Liver (tissue), 9 donors: ENCODE measurements around the gene IL5RA. TPM values are rescaled to one million over a fixed set of nuclear protein-coding genes. Genes with fewer than 3 reads are reported as not detected.

ENCODE experiments used
- DNase-seq: peaks from one replicate; pipeline ENCODE4 v3.0.0-alpha.2; 2017; ENCODE audit warnings: low spot score
- H3K27ac ChIP-seq, 2 donors: one replicate each; pipeline ENCODE4 v1.7.0; 2013; ENCODE audit warnings: inconsistent platforms in 2 of 2, low read length in 2 of 2, control low read depth in 1 of 2, low read depth in 1 of 2, mild to moderate bottlenecking in 1 of 2
- H3K27me3 ChIP-seq, 4 donors: one replicate each; pipeline versions ENCODE4 v1.6.1 to v1.7.0; 2013; ENCODE audit warnings: low read length in 3 of 4, inconsistent platforms in 1 of 4, mild to moderate bottlenecking in 1 of 4, moderate library complexity in 1 of 4; ENCODE audit not compliant: control insufficient read depth in 4 of 4, insufficient read depth in 4 of 4
- H3K36me3 ChIP-seq, 4 donors: one replicate each; pipeline versions ENCODE4 v1.6.1 to v1.7.0; 2013; ENCODE audit warnings: low read length in 3 of 4, mild to moderate bottlenecking in 3 of 4, low read depth in 1 of 4, moderate library complexity in 1 of 4; ENCODE audit not compliant: control insufficient read depth in 4 of 4, insufficient read depth in 3 of 4
- H3K4me1 ChIP-seq, 4 donors: one replicate each; pipeline versions ENCODE4 v1.6.1 to v1.7.0; 2013; ENCODE audit warnings: low read length in 3 of 4, mild to moderate bottlenecking in 3 of 4, moderate library complexity in 1 of 4; ENCODE audit not compliant: control insufficient read depth in 4 of 4, insufficient read depth in 4 of 4
- H3K4me3 ChIP-seq, 3 donors: one replicate each; pipeline versions ENCODE4 v1.6.1 to v1.7.0; 2013; ENCODE audit warnings: low read length in 3 of 3, control low read depth in 1 of 3, low read depth in 1 of 3, mild to moderate bottlenecking in 1 of 3
- H3K9ac ChIP-seq, 2 donors: one replicate each; pipeline ENCODE4 v1.7.0; 2013; ENCODE audit warnings: low read length in 2 of 2, mild to moderate bottlenecking in 2 of 2, moderate library complexity in 2 of 2, control low read depth in 1 of 2, low read depth in 1 of 2
- H3K9me3 ChIP-seq, 4 donors: one replicate each; pipeline versions ENCODE4 v1.6.1 to v1.7.0; 2013; ENCODE audit warnings: low read length in 3 of 4; ENCODE audit not compliant: control insufficient read depth in 4 of 4
- EGR1 ChIP-seq, 2 donors: IDR thresholded peaks; 2 replicates each; pipeline ENCODE4 v1.6.1; 2016 to 2018; ENCODE audit warnings: antibody characterized with exemption in 2 of 2, low read depth in 2 of 2
- FOXA1 ChIP-seq: IDR thresholded peaks from 2 replicates; pipeline ENCODE4 v1.6.1; 2016; ENCODE audit warnings: antibody characterized with exemption
- GABPA ChIP-seq, 2 donors: IDR thresholded peaks in 1 of 2; conservative IDR thresholded peaks in 1 of 2; 2 replicates each; pipeline ENCODE4 v1.6.1; 2016; ENCODE audit warnings: antibody characterized with exemption in 2 of 2, mild to moderate bottlenecking in 1 of 2, moderate library complexity in 1 of 2
- HNF4A ChIP-seq, 2 donors: conservative IDR thresholded peaks; 2 replicates each; pipeline ENCODE4 v1.6.1; 2016; ENCODE audit warnings: antibody characterized with exemption in 2 of 2, mild to moderate bottlenecking in 2 of 2
- HNF4G ChIP-seq: IDR thresholded peaks from 2 replicates; pipeline ENCODE4 v1.6.1; 2016; ENCODE audit warnings: antibody characterized with exemption
- JUND ChIP-seq, 2 donors: IDR thresholded peaks; 2 replicates each; pipeline ENCODE4 v1.6.1; 2016; ENCODE audit warnings: antibody characterized with exemption in 2 of 2
- NR2F2 ChIP-seq: IDR thresholded peaks from 2 replicates; pipeline ENCODE4 v1.6.1; 2016; ENCODE audit warnings: antibody characterized with exemption
- RAD21 ChIP-seq, 2 donors: IDR thresholded peaks; 2 replicates each; pipeline ENCODE4 v1.6.1; 2016; ENCODE audit warnings: antibody characterized with exemption in 2 of 2, mild to moderate bottlenecking in 2 of 2
- RXRA ChIP-seq, 2 donors: IDR thresholded peaks; 2 replicates each; pipeline ENCODE4 v1.6.1; 2017 to 2018; ENCODE audit warnings: antibody characterized with exemption in 2 of 2, mild to moderate bottlenecking in 1 of 2
- SP1 ChIP-seq: IDR thresholded peaks from 2 replicates; pipeline ENCODE4 v1.6.1; 2018; ENCODE audit warnings: antibody characterized with exemption, mild to moderate bottlenecking
- TAF1 ChIP-seq: conservative IDR thresholded peaks from 2 replicates; pipeline ENCODE4 v1.6.1; 2016; ENCODE audit warnings: antibody characterized with exemption, mild to moderate bottlenecking
- YY1 ChIP-seq: IDR thresholded peaks from 2 replicates; pipeline ENCODE4 v1.6.1; 2016; ENCODE audit warnings: antibody characterized with exemption, mild to moderate bottlenecking
- WGBS: extraction: QIAGEN DNeasy Blood & Tissue Kit; methylation state at CpG from one replicate; pipeline ENCODE4 v1.1.7; 2013; 5-methylcytosine and 5-hydroxymethylcytosine counted together
- polyA plus RNA-seq, 2 donors: library from polyadenylated mRNA; stranded (reverse) in 1 of 2; unstranded in 1 of 2; fragments of 200-250 nt in 1 of 2; fragments of >200 nt in 1 of 2; fragmentation: Nextera tagmentation in 1 of 2; extraction: Ambion mirVana in 1 of 2; gene quantifications; one replicate each; pipeline versions ENCODE4 v1.2.1 to v1.2.3, GENCODE V29; 2013 to 2015
- total RNA-seq, 2 donors: library from RNA; depleted of rRNA; stranded (reverse); fragments of >200 nt; gene quantifications; one replicate each; pipeline ENCODE4 v1.2.3, GENCODE V29; 2014
- TF ChIP-seq, protein P1 (sequence below): IDR thresholded peaks from 2 replicates; pipeline ENCODE4 v1.6.1; 2016; ENCODE audit warnings: antibody characterized with exemption, mild to moderate bottlenecking
- TF ChIP-seq, protein P2 (sequence below): IDR thresholded peaks from 2 replicates; pipeline ENCODE4 v1.6.1; 2016; ENCODE audit warnings: antibody characterized with exemption
- TF ChIP-seq, protein P3 (sequence below): IDR thresholded peaks from 2 replicates; pipeline ENCODE4 v1.6.1; 2016; ENCODE audit warnings: antibody characterized with exemption
- TF ChIP-seq, protein P4 (sequence below): fragments of 150-350 bp; IDR thresholded peaks from 2 replicates; pipeline ENCODE4 v1.5.1; 2017; ENCODE audit warnings: improper control_type of control experiment, low read depth, low read length; ENCODE audit not compliant: missing input control
- donor health status: healthy.
- donor health status: healthy.
- donor health status: healthy.
- donor health status: healthy.
- donor health status: healthy.

Gene IL5RA, protein sequence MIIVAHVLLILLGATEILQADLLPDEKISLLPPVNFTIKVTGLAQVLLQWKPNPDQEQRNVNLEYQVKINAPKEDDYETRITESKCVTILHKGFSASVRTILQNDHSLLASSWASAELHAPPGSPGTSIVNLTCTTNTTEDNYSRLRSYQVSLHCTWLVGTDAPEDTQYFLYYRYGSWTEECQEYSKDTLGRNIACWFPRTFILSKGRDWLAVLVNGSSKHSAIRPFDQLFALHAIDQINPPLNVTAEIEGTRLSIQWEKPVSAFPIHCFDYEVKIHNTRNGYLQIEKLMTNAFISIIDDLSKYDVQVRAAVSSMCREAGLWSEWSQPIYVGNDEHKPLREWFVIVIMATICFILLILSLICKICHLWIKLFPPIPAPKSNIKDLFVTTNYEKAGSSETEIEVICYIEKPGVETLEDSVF
- under 1 TPM; 0.08 to 0.56 TPM for total RNA-seq
- under 1 TPM in 1 of 2 donors, not detected in 1; 0.02 TPM for polyA plus RNA-seq

DNA sequence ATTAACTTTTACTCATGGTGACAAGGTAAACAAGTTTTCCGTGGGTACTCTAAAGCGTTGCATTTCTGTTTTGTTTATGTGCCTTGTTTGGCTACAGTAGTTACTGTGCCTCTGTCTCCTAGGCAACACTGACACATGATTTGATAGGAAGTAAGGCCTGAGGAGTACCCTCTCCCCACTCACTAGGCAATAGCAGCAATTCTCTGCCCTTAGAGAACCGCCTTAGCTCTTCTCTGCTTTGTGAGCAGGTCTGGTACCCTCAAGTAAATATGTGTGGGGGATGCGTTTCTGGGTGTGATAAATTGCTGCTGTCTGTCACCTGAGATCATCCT lies at the start of gene IL5RA:
Gene IL5RA (minus strand): TSS at position 76 of the 332 bp plus-strand sequence. CDS start 5,390 bp downstream, outside the sequence.
- Histone ChIP-seq H3K27me3 (peaks cover 0 to 7% (median 0%) of the 10 kb centered on the region in 4 donors), H3K27ac (no peak within 1 kb of the TSS), H3K4me1 (no peaks in the 10 kb centered on the region), H3K9me3 (no peaks in the 10 kb centered on the region), H3K4me3 (no peak within 1 kb of the TSS), H3K36me3 (no peaks in the 10 kb centered on the region), H3K9ac (peak within 1 kb of the TSS in 1 of 2 donors; percentile 12)
- 30% methylated on average over 4 of the region's 4 CpGs for WGBS
- no peak for DNase-seq
- TF ChIP-seq JUND (IDR thresholded peaks at IDR 0.05) (no peak), RXRA (IDR thresholded peaks at IDR 0.05) (no peak), HNF4A (conservative IDR thresholded peaks at IDR 0.05) (no peak), GABPA (IDR thresholded peaks at IDR 0.05 in 1 of 2, conservative IDR thresholded peaks at IDR 0.05 in 1 of 2) (no peak), HNF4G (no peak), FOXA1 (no peak), EGR1 (IDR thresholded peaks at IDR 0.05; ENCODE audit: low read depth in 2 of 2) (no peak), NR2F2 (no peak)
- TF ChIP-seq, protein P1, sequence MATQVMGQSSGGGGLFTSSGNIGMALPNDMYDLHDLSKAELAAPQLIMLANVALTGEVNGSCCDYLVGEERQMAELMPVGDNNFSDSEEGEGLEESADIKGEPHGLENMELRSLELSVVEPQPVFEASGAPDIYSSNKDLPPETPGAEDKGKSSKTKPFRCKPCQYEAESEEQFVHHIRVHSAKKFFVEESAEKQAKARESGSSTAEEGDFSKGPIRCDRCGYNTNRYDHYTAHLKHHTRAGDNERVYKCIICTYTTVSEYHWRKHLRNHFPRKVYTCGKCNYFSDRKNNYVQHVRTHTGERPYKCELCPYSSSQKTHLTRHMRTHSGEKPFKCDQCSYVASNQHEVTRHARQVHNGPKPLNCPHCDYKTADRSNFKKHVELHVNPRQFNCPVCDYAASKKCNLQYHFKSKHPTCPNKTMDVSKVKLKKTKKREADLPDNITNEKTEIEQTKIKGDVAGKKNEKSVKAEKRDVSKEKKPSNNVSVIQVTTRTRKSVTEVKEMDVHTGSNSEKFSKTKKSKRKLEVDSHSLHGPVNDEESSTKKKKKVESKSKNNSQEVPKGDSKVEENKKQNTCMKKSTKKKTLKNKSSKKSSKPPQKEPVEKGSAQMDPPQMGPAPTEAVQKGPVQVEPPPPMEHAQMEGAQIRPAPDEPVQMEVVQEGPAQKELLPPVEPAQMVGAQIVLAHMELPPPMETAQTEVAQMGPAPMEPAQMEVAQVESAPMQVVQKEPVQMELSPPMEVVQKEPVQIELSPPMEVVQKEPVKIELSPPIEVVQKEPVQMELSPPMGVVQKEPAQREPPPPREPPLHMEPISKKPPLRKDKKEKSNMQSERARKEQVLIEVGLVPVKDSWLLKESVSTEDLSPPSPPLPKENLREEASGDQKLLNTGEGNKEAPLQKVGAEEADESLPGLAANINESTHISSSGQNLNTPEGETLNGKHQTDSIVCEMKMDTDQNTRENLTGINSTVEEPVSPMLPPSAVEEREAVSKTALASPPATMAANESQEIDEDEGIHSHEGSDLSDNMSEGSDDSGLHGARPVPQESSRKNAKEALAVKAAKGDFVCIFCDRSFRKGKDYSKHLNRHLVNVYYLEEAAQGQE = no peak

DNA sequence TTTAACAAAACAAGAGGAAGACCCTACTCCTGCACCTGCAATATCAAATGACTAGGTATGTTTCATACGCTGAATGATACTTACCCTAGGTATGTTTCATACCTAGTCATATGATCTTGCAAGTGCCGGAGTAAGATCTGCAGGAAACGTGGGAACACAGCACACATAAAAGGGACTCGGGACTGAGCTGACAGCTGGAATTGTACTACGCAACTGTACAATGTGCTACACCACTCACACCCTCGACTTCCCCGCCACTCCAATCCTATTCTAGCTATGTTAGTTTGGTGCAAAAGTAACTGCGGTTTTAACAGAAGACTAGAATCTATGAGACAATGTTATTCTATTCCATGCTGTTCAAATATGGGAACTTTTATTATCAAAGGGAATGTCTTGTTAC lies 47.3 kb upstream of the IL5RA start:
- no peaks in the 10 kb centered on the region for H3K4me1 ChIP-seq
- no peak overlapping the region for H3K27ac ChIP-seq
- H3K27me3 ChIP-seq = no peaks in the 10 kb centered on the region
- no peak overlapping the region for H3K9ac ChIP-seq
- no peak overlapping the region for H3K4me3 ChIP-seq
- TF ChIP-seq HNF4A (conservative IDR thresholded peaks at IDR 0.05) (no peak), FOXA1 (no peak), NR2F2 (no peak), GABPA (IDR thresholded peaks at IDR 0.05 in 1 of 2, conservative IDR thresholded peaks at IDR 0.05 in 1 of 2) (no peak), EGR1 (IDR thresholded peaks at IDR 0.05; ENCODE audit: low read depth in 2 of 2) (no peak), SP1 (no peak), YY1 (no peak), TAF1 (no peak), RAD21 (IDR thresholded peaks at IDR 0.05) (no peak)
- TF ChIP-seq, protein P2, sequence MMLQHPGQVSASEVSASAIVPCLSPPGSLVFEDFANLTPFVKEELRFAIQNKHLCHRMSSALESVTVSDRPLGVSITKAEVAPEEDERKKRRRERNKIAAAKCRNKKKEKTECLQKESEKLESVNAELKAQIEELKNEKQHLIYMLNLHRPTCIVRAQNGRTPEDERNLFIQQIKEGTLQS = no peak
- TF ChIP-seq, protein P3, sequence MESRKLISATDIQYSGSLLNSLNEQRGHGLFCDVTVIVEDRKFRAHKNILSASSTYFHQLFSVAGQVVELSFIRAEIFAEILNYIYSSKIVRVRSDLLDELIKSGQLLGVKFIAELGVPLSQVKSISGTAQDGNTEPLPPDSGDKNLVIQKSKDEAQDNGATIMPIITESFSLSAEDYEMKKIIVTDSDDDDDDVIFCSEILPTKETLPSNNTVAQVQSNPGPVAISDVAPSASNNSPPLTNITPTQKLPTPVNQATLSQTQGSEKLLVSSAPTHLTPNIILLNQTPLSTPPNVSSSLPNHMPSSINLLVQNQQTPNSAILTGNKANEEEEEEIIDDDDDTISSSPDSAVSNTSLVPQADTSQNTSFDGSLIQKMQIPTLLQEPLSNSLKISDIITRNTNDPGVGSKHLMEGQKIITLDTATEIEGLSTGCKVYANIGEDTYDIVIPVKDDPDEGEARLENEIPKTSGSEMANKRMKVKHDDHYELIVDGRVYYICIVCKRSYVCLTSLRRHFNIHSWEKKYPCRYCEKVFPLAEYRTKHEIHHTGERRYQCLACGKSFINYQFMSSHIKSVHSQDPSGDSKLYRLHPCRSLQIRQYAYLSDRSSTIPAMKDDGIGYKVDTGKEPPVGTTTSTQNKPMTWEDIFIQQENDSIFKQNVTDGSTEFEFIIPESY = no peak
- TF ChIP-seq, protein P4, sequence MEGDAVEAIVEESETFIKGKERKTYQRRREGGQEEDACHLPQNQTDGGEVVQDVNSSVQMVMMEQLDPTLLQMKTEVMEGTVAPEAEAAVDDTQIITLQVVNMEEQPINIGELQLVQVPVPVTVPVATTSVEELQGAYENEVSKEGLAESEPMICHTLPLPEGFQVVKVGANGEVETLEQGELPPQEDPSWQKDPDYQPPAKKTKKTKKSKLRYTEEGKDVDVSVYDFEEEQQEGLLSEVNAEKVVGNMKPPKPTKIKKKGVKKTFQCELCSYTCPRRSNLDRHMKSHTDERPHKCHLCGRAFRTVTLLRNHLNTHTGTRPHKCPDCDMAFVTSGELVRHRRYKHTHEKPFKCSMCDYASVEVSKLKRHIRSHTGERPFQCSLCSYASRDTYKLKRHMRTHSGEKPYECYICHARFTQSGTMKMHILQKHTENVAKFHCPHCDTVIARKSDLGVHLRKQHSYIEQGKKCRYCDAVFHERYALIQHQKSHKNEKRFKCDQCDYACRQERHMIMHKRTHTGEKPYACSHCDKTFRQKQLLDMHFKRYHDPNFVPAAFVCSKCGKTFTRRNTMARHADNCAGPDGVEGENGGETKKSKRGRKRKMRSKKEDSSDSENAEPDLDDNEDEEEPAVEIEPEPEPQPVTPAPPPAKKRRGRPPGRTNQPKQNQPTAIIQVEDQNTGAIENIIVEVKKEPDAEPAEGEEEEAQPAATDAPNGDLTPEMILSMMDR = no peak
- WGBS = 96% methylated on average over 8 of the region's 8 CpGs
- H3K9me3 ChIP-seq = no peaks in the 10 kb centered on the region
- H3K36me3 ChIP-seq = peaks cover 12 to 68% (median 45%) of the 10 kb centered on the region in 4 donors
- no peak for DNase-seq
